ENCODE measurements around the gene OR51M1. TPM values are rescaled to one million over a fixed set of nuclear protein-coding genes. Genes with fewer than 3 reads are reported as not detected.

OR51M1 gene, protein sequence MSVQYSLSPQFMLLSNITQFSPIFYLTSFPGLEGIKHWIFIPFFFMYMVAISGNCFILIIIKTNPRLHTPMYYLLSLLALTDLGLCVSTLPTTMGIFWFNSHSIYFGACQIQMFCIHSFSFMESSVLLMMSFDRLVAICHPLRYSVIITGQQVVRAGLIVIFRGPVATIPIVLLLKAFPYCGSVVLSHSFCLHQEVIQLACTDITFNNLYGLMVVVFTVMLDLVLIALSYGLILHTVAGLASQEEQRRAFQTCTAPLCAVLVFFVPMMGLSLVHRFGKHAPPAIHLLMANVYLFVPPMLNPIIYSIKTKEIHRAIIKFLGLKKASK
- total RNA-seq: not detected in 2 replicates

DNA sequence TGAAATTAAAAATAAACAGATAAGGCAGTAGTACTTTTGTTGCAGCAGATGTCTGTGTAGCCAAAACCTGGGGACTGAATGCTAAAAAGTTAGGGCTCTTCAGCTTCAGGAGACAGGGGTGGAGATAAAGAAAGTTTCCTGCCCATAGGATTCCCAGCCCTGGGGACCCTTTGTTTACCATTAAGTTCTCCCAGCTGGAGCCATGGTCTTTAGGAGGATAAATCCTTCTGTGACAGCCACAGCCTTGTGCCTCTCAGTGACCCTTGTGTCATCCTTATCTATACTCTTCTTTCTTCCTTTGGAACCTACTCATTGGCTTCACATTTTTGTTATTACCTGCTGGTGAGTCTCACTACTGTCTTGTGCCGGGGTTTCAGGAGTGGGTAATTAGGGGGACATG is at the start of gene OR51M1:
TSS of gene OR51M1 (plus strand) at position 237 of the 400 bp plus-strand sequence. CDS start 5,587 bp downstream, outside the sequence.

GRCh38 chr11:5343474-5344335 is 39.9 kb upstream of the OR51M1 start, which contains the start of gene OR51B5:
OR51B5 (minus strand) TSS chr11:5343524; CDS start chr11:5343524, 0 bp downstream.

GRCh38 chr11:5351208-5351607 is 32.4 kb upstream of the OR51M1 start, which contains the start of gene OR51B6:
OR51B6 (plus strand) TSS chr11:5351508; CDS start chr11:5351508, 0 bp downstream.

DNA sequence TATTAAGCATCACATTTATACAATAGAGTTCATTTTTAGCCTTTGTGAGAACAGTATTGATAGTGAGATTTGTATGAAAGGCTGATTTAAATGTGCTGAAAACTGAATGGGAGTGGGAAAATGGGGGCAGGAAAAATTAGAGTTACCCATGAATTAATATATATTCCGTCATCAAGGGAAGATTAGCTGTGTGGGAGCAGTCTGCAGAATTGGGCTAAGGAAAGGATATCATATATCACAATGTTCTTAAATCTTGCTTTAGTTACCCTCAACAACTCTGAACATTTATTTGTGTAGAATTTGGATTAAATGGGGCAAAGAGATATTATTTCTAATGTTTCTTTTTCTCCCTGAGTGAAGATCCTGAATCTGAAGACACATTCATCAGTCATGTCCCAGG is 38.2 kb downstream of the OR51M1 start, which contains the start of gene OR51Q1:
TSS of gene OR51Q1 (plus strand) at position 301 of the 400 bp plus-strand sequence. CDS start at position 391, 90 bp downstream.

DNA sequence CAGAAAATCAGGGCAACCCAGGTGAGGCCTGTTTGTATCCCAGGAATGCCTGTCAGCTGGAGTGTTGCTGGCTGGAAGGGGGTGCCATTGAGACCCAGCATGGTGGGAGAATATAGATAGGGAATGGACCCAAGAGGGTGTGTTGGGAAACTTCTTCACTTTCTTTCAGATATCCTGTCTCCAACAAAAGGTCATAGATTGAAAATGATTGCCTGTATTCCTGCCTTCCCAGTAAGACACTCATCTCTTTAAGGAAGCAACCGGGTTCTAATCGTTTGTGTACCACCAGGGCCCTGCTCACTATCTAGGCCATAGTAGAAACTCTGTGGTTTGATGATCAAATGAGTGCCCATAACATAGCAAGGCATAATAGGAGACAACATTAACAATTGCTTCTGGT is 57.8 kb downstream of the OR51M1 start, which contains the start of gene OR51I1:
TSS of gene OR51I1 (minus strand) at position 101 of the 400 bp plus-strand sequence. CDS start at position 101, 0 bp downstream.

Other genes starting within 250 kb of the OR51M1 start
- gene OR52A5, start 245.5 kb upstream of the OR51M1 start, total RNA-seq: not detected in 2 replicates
- not detected in 2 replicates for gene OR52A1, start 229.1 kb upstream of the OR51M1 start, total RNA-seq
- gene OR51V1, start 183.1 kb upstream of the OR51M1 start, total RNA-seq: not detected in 2 replicates
- not detected in 2 replicates for gene HBB, start 156.7 kb upstream of the OR51M1 start, total RNA-seq
- not detected in 2 replicates for gene HBD, start 149.3 kb upstream of the OR51M1 start, total RNA-seq
- gene HBG1, start 134.0 kb upstream of the OR51M1 start, total RNA-seq: not detected in 2 replicates
- 0.18 TPM in 1 of 2 replicates, not detected in the other for gene HBG2, start 129.0 kb upstream of the OR51M1 start, total RNA-seq
- gene HBE1, start 113.9 kb upstream of the OR51M1 start, total RNA-seq: 0.18 TPM in 1 of 2 replicates, not detected in the other
- not detected in 2 replicates for gene OR51B4, start 81.9 kb upstream of the OR51M1 start, total RNA-seq
- not detected in 2 replicates for gene OR51B2, start 59.5 kb upstream of the OR51M1 start, total RNA-seq
- not detected in 2 replicates for gene OR51B5, start 40.3 kb upstream of the OR51M1 start, total RNA-seq
- gene OR51B6, start 32.3 kb upstream of the OR51M1 start, total RNA-seq: not detected in 2 replicates
- gene OR51Q1, start 38.3 kb downstream of the OR51M1 start, total RNA-seq: not detected in 2 replicates
- not detected in 2 replicates for gene OR51I1, start 57.7 kb downstream of the OR51M1 start, total RNA-seq
- gene OR51I2, start 65.5 kb downstream of the OR51M1 start, total RNA-seq: not detected in 2 replicates
- gene OR52D1, start 104.9 kb downstream of the OR51M1 start, total RNA-seq: not detected in 2 replicates
- gene UBQLN3, start 126.1 kb downstream of the OR51M1 start, total RNA-seq: 0.09 TPM in 1 of 2 replicates, not detected in the other
- gene UBQLNL, start 132.9 kb downstream of the OR51M1 start, total RNA-seq: under 0.01 TPM in 1 of 2 replicates, not detected in the other
- 0.18 and 0.19 TPM in 2 replicates for gene OR52H1, start 164.7 kb downstream of the OR51M1 start, total RNA-seq
- not detected in 2 replicates for gene OR52B6, start 197.1 kb downstream of the OR51M1 start, total RNA-seq
- 0.81 and 1.2 TPM in 2 replicates for gene TRIM6, start 212.8 kb downstream of the OR51M1 start, total RNA-seq
- 7.8 and 14.8 TPM in 2 replicates for gene TRIM34, start 241.2 kb downstream of the OR51M1 start, total RNA-seq